ENCODE data around the gene TMC5.
A peak's percentile ranks its signal among the peaks of the same experiment; 100 is the strongest.
"Not testable (repeated sequence)": the region's sequence is repeated elsewhere in the genome, so short reads cannot be mapped to it uniquely, and the experiment has no call there.

The TMC5 gene

DNA sequence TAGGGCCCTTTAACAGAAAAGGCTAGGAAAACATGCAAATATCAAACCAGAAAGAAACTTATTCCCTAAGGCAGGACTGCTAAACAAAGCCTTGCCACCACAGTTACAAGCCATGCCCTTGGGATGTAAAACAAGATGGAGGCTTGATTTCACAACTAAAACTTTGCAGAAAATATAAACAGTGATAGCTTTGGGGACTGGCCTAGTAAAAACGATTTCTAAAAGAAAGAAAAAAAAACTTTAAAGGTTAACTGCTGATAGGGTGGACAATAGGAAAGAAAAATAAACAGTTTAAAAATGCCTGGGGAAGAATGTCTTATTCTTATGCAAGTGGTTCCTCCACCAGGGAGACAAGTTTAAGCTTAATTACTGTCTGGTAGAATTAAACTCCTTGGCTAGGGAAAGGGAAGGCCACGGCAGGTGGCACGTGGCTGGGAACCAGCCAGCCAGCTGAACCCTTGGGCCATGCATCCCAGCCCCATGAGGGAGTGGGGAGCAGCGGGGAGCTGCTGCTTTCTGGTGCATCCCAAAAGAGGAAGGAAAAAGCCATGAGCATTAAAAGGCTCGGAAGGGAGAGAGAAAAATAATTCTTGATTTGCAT lies 10.7 kb upstream of the TMC5 start:
- WGBS (ENCODE audit: extremely low coverage, insufficient coverage, insufficient read length): no CpG with 5 or more reads among the region's 5 CpGs
- Histone ChIP-seq H4K12ac (ENCODE audit: low read depth, low read length) (no peak overlapping the region), H2AFZ (ENCODE audit: insufficient read depth, low read length, poor library complexity) (no peak overlapping the region), H2AK5ac (ENCODE audit: low read length) (no peak overlapping the region), H2BK12ac (ENCODE audit: low read length) (no peak overlapping the region), H3K4me2 (ENCODE audit: low read length) (no peak overlapping the region), H3K9me3 (ENCODE audit: insufficient read depth, low read depth, low read length) (peaks cover 8% of the 10 kb centered on the region), H3K27me3 (ENCODE audit: insufficient read depth, low read length) (no peaks in the 10 kb centered on the region), H4K8ac (ENCODE audit: low read depth, low read length) (no peak overlapping the region), H3K18ac (ENCODE audit: low read length) (no peak overlapping the region), H3K4me1 (ENCODE audit: control insufficient read depth in 1 of 2, insufficient read depth in 2 of 2, low read length in 2 of 2) (peaks cover 0 to 8% of the 10 kb centered on the region in 2 experiments), H3K14ac (ENCODE audit: low read length) (no peak overlapping the region), H3K4me3 (ENCODE audit: low read depth, low read length) (no peak overlapping the region), H2BK120ac (ENCODE audit: insufficient read depth, low read length, poor library complexity) (no peak overlapping the region), H3K79me1 (ENCODE audit: low read length) (no peaks in the 10 kb centered on the region), H3K36me3 (ENCODE audit: control insufficient read depth in 1 of 2, insufficient read depth in 2 of 2, low read length in 2 of 2) (peaks cover 0 to 1% of the 10 kb centered on the region in 2 experiments), H3K4ac (ENCODE audit: low read depth, low read length) (no peak overlapping the region), H3K79me2 (ENCODE audit: control insufficient read depth, insufficient read depth, low read length, poor library complexity) (no peaks in the 10 kb centered on the region), H4K91ac (ENCODE audit: low read depth, low read length) (no peak overlapping the region), H3K27ac (ENCODE audit: low read depth, low read length) (no peak overlapping the region), H3K23ac (ENCODE audit: low read length) (no peak overlapping the region), H2BK5ac (ENCODE audit: low read depth, low read length, poor library complexity) (no peak overlapping the region), H3K9ac (ENCODE audit: low read length) (no peak overlapping the region)
- no peak for DNase-seq

GRCh38 chr16:19410435-19411171 lies 7.1 kb upstream of the TMC5 start:
- peak overlapping the region; percentile 54 for H3K4me3 ChIP-seq (ENCODE audit: low read depth, low read length)
- H4K12ac ChIP-seq (ENCODE audit: low read depth, low read length): no peak overlapping the region
- H3K23ac ChIP-seq (ENCODE audit: low read length): no peak overlapping the region
- no peak overlapping the region for H2BK120ac ChIP-seq (ENCODE audit: insufficient read depth, low read length, poor library complexity)
- no peak overlapping the region for H2BK5ac ChIP-seq (ENCODE audit: low read depth, low read length, poor library complexity)
- peak overlapping the region; percentile 93 for H3K4me2 ChIP-seq (ENCODE audit: low read length)
- no peak overlapping the region for H2AK5ac ChIP-seq (ENCODE audit: low read length)
- H3K79me2 ChIP-seq (ENCODE audit: control insufficient read depth, insufficient read depth, low read length, poor library complexity): no peaks in the 10 kb centered on the region
- no peak overlapping the region for H3K27ac ChIP-seq (ENCODE audit: low read depth, low read length)
- H3K79me1 ChIP-seq (ENCODE audit: low read length): no peaks in the 10 kb centered on the region
- H3K14ac ChIP-seq (ENCODE audit: low read length): no peak overlapping the region
- peak overlapping the region; percentile 23 for H4K8ac ChIP-seq (ENCODE audit: low read depth, low read length)
- no peak overlapping the region for H3K18ac ChIP-seq (ENCODE audit: low read length)
- no peak overlapping the region for H2BK12ac ChIP-seq (ENCODE audit: low read length)
- H2AFZ ChIP-seq (ENCODE audit: insufficient read depth, low read length, poor library complexity): peak overlapping the region; percentile 50
- peaks cover 0 to 1% of the 10 kb centered on the region in 2 experiments for H3K36me3 ChIP-seq (ENCODE audit: control insufficient read depth in 1 of 2, insufficient read depth in 2 of 2, low read length in 2 of 2)
- WGBS (ENCODE audit: extremely low coverage, insufficient coverage, insufficient read length): no CpG with 5 or more reads among the region's 58 CpGs
- H4K91ac ChIP-seq (ENCODE audit: low read depth, low read length): peak overlapping the region; percentile 7
- no peaks in the 10 kb centered on the region for H3K27me3 ChIP-seq (ENCODE audit: insufficient read depth, low read length)
- H3K9me3 ChIP-seq (ENCODE audit: insufficient read depth, low read depth, low read length): peaks cover 2% of the 10 kb centered on the region
- DNase-seq: peak; percentile 85 to 88
- H3K4me1 ChIP-seq (ENCODE audit: control insufficient read depth in 1 of 2, insufficient read depth in 2 of 2, low read length in 2 of 2): peaks cover 4 to 8% of the 10 kb centered on the region in 2 experiments
- H3K4ac ChIP-seq (ENCODE audit: low read depth, low read length): no peak overlapping the region
- H3K9ac ChIP-seq (ENCODE audit: low read length): no peak overlapping the region

GRCh38 chr16:19411298-19411697 lies 6.4 kb upstream of the TMC5 start:
- Histone ChIP-seq H2AFZ (ENCODE audit: insufficient read depth, low read length, poor library complexity) (no peak overlapping the region), H4K12ac (ENCODE audit: low read depth, low read length) (no peak overlapping the region), H3K36me3 (ENCODE audit: control insufficient read depth in 1 of 2, insufficient read depth in 2 of 2, low read length in 2 of 2) (peaks cover 0 to 1% of the 10 kb centered on the region in 2 experiments), H4K91ac (ENCODE audit: low read depth, low read length) (no peak overlapping the region), H2BK12ac (ENCODE audit: low read length) (no peak overlapping the region), H3K9me3 (ENCODE audit: insufficient read depth, low read depth, low read length) (peaks cover 2% of the 10 kb centered on the region), H3K4me3 (ENCODE audit: low read depth, low read length) (no peak overlapping the region), H3K14ac (ENCODE audit: low read length) (no peak overlapping the region), H3K23ac (ENCODE audit: low read length) (no peak overlapping the region), H3K9ac (ENCODE audit: low read length) (no peak overlapping the region), H3K4me2 (ENCODE audit: low read length) (peak overlapping the region; percentile 93), H3K79me1 (ENCODE audit: low read length) (no peaks in the 10 kb centered on the region), H3K4ac (ENCODE audit: low read depth, low read length) (no peak overlapping the region), H2AK5ac (ENCODE audit: low read length) (no peak overlapping the region), H3K18ac (ENCODE audit: low read length) (no peak overlapping the region), H4K8ac (ENCODE audit: low read depth, low read length) (no peak overlapping the region), H2BK120ac (ENCODE audit: insufficient read depth, low read length, poor library complexity) (no peak overlapping the region), H3K4me1 (ENCODE audit: control insufficient read depth in 1 of 2, insufficient read depth in 2 of 2, low read length in 2 of 2) (peaks cover 5 to 8% of the 10 kb centered on the region in 2 experiments), H3K79me2 (ENCODE audit: control insufficient read depth, insufficient read depth, low read length, poor library complexity) (no peaks in the 10 kb centered on the region), H2BK5ac (ENCODE audit: low read depth, low read length, poor library complexity) (no peak overlapping the region), H3K27ac (ENCODE audit: low read depth, low read length) (no peak overlapping the region), H3K27me3 (ENCODE audit: insufficient read depth, low read length) (no peaks in the 10 kb centered on the region)
- WGBS (ENCODE audit: extremely low coverage, insufficient coverage, insufficient read length): no CpG with 5 or more reads among the region's 3 CpGs
- no peak for DNase-seq

DNA sequence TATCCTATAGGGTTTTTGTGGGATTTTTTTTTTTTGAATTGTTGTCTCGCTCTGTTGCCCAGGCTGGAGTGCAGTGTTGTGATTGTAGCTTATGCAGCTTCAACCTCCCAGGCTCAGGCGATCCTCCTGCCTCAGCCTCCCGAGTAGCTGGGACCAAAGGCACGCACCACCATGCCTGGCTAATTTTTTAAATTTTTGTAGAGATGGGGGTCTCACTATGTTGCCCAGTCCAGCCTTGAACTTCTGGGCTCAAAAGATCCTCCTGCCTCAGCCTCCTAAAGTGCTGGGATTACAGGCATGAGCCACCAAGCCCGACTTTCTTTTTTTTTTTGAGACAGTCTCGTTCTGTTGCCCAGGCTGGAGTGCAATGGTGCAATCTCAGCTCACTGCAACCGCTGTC lies 5.6 kb upstream of the TMC5 start:
- H3K4me1 ChIP-seq (ENCODE audit: control insufficient read depth in 1 of 2, insufficient read depth in 2 of 2, low read length in 2 of 2); H3K9ac ChIP-seq (ENCODE audit: low read length); H2BK5ac ChIP-seq (ENCODE audit: low read depth, low read length, poor library complexity); H3K79me2 ChIP-seq (ENCODE audit: control insufficient read depth, insufficient read depth, low read length, poor library complexity); H3K18ac ChIP-seq (ENCODE audit: low read length); H3K4me2 ChIP-seq (ENCODE audit: low read length); H4K12ac ChIP-seq (ENCODE audit: low read depth, low read length); H2BK120ac ChIP-seq (ENCODE audit: insufficient read depth, low read length, poor library complexity); H3K23ac ChIP-seq (ENCODE audit: low read length); H3K4ac ChIP-seq (ENCODE audit: low read depth, low read length); H2BK12ac ChIP-seq (ENCODE audit: low read length); H3K79me1 ChIP-seq (ENCODE audit: low read length); H4K8ac ChIP-seq (ENCODE audit: low read depth, low read length); H2AK5ac ChIP-seq (ENCODE audit: low read length); H3K4me3 ChIP-seq (ENCODE audit: low read depth, low read length); H3K36me3 ChIP-seq (ENCODE audit: control insufficient read depth in 1 of 2, insufficient read depth in 2 of 2, low read length in 2 of 2); H3K27ac ChIP-seq (ENCODE audit: low read depth, low read length); H4K91ac ChIP-seq (ENCODE audit: low read depth, low read length); H2AFZ ChIP-seq (ENCODE audit: insufficient read depth, low read length, poor library complexity); H3K27me3 ChIP-seq (ENCODE audit: insufficient read depth, low read length); H3K9me3 ChIP-seq (ENCODE audit: insufficient read depth, low read depth, low read length); H3K14ac ChIP-seq (ENCODE audit: low read length); DNase-seq: not testable (repeated sequence)
- no CpG with 5 or more reads among the region's 7 CpGs for WGBS (ENCODE audit: extremely low coverage, insufficient coverage, insufficient read length)
